Natural killer cell (primary cell): Measurements from ENCODE around the gene KRT13. TPM values are rescaled to one million over a fixed set of nuclear protein-coding genes. Genes with fewer than 3 reads are reported as not detected.

Experiments used
- ATAC-seq, 3 donors: fragments of 150-1000 bp in 2 of 3; fragments of 200-7000 bp in 1 of 3; cut with Tn5 transposase; 1 replicate in 1 of 3; 2 replicates in 2 of 3; pipeline ENCODE4 v1.10.0; 2021; ENCODE audit warnings: mild to moderate bottlenecking in 2 of 3, moderate library complexity in 2 of 3
- DNase-seq, 2 donors: peaks; one replicate each; pipeline versions ENCODE4 v3.0.0 to v3.0.0-alpha.2; 2013 to 2021; ENCODE audit warnings: mixed read lengths in 1 of 2
- H3K27ac ChIP-seq: one replicate; pipeline ENCODE4 v1.5.1; 2013; ENCODE audit warnings: mild to moderate bottlenecking, low read length
- H3K27me3 ChIP-seq: one replicate; pipeline ENCODE4 v1.6.1; 2013; ENCODE audit warnings: low read length; ENCODE audit not compliant: control insufficient read depth, insufficient read depth
- H3K36me3 ChIP-seq: one replicate; pipeline ENCODE4 v1.6.1; 2013; ENCODE audit warnings: low read length; ENCODE audit not compliant: control insufficient read depth, insufficient read depth
- H3K4me1 ChIP-seq: one replicate; pipeline ENCODE4 v1.6.1; 2013; ENCODE audit warnings: low read length; ENCODE audit not compliant: control insufficient read depth, insufficient read depth
- H3K4me3 ChIP-seq: one replicate; pipeline ENCODE4 v1.5.1; 2013; ENCODE audit warnings: low read length
- H3K9me3 ChIP-seq: one replicate; pipeline ENCODE4 v1.6.1; 2013; ENCODE audit warnings: low read length; ENCODE audit not compliant: control insufficient read depth, insufficient read depth
- H3K27ac Mint-ChIP-seq, 2 donors: one replicate each; pipeline ENCODE4 v1.8.0; 2022; ENCODE audit warnings: mild to moderate bottlenecking in 2 of 2, mixed read lengths in 2 of 2, moderate library complexity in 1 of 2
- H3K27me3 Mint-ChIP-seq, 2 donors: one replicate each; pipeline ENCODE4 v1.8.0; 2022; ENCODE audit warnings: low read depth in 2 of 2, mixed read lengths in 2 of 2
- H3K36me3 Mint-ChIP-seq: one replicate; pipeline ENCODE4 v1.8.0; 2022; ENCODE audit warnings: mixed read lengths
- H3K4me1 Mint-ChIP-seq, 2 donors: one replicate each; pipeline ENCODE4 v1.8.0; 2022; ENCODE audit warnings: mixed read lengths in 2 of 2
- H3K4me3 Mint-ChIP-seq: one replicate; pipeline ENCODE4 v1.8.0; 2022; ENCODE audit warnings: mild to moderate bottlenecking, moderate library complexity, mixed read lengths
- H3K9me3 Mint-ChIP-seq, 2 donors: one replicate each; pipeline ENCODE4 v1.8.0; 2022; ENCODE audit warnings: mixed read lengths in 2 of 2
- WGBS: methylation state at CpG from one replicate; pipeline ENCODE4 v1.1.7; 2013; ENCODE audit warnings: missing lambda C conversion rate; ENCODE audit not compliant: insufficient coverage; 5-methylcytosine and 5-hydroxymethylcytosine counted together
- intact Hi-C: fragments of 100-400 bp; cut with micrococcal nuclease; formaldehyde crosslinking; loops from one replicate; pipeline ENCODE4 v1.14.2; 2022
- total RNA-seq, 4 donors: library from RNA; stranded (reverse); fragments of 120-200 nt in 1 of 4; gene quantifications; one replicate each; pipeline versions ENCODE4 v1.2.3 to v1.2.4, GENCODE V29; 2013 to 2022
- TF ChIP-seq, protein P1 (sequence below): fragments of 200-600 bp; IDR thresholded peaks from one replicate; pipeline ENCODE4 v1.8.0; 2022; ENCODE audit warnings: antibody characterized with exemption

Gene KRT13
- total RNA-seq, 3 donors from 2014 or later (not counting 1 experiment from before 2014, with no cell fraction given) = not detected

DNA sequence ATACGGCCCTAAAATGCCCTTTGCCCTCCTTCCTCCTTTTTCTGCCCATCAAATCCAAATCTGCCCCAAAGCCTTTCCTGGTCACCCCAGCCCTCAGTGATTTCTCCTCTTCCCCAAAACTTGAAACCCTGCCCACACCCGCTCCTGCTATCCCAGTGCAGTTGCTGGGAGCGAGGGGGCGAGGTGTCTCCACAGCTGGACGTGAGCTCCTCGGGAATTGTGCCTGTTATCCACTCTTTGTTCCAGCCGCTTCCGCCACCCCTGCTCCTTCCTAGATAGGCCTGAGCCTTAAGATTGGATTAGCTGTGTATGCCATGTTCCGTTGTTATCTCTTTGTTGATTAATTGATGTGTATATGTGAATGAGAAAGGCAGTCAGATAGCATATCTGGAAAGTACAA lies 21.9 kb downstream of the KRT13 start:
- no peaks in the 10 kb centered on the region for H3K9me3 Mint-ChIP-seq
- ATAC-seq (no peak), DNase-seq (no peak)
- H3K4me3 Mint-ChIP-seq = no peak overlapping the region
- Histone ChIP-seq H3K4me3 (no peak overlapping the region), H3K27ac (no peak overlapping the region), H3K27me3 (no peaks in the 10 kb centered on the region), H3K36me3 (no peaks in the 10 kb centered on the region), H3K4me1 (no peaks in the 10 kb centered on the region), H3K9me3 (no peaks in the 10 kb centered on the region)
- H3K27me3 Mint-ChIP-seq = peaks cover 2 to 6% of the 10 kb centered on the region in 2 donors
- no peak overlapping the region for H3K27ac Mint-ChIP-seq
- H3K36me3 Mint-ChIP-seq = no peaks in the 10 kb centered on the region
- intact Hi-C loops = no loop called here
- WGBS = 88% methylated on average over 9 of the region's 9 CpGs
- no peaks in the 10 kb centered on the region for H3K4me1 Mint-ChIP-seq
- TF ChIP-seq, protein P1, sequence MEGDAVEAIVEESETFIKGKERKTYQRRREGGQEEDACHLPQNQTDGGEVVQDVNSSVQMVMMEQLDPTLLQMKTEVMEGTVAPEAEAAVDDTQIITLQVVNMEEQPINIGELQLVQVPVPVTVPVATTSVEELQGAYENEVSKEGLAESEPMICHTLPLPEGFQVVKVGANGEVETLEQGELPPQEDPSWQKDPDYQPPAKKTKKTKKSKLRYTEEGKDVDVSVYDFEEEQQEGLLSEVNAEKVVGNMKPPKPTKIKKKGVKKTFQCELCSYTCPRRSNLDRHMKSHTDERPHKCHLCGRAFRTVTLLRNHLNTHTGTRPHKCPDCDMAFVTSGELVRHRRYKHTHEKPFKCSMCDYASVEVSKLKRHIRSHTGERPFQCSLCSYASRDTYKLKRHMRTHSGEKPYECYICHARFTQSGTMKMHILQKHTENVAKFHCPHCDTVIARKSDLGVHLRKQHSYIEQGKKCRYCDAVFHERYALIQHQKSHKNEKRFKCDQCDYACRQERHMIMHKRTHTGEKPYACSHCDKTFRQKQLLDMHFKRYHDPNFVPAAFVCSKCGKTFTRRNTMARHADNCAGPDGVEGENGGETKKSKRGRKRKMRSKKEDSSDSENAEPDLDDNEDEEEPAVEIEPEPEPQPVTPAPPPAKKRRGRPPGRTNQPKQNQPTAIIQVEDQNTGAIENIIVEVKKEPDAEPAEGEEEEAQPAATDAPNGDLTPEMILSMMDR = no peak

DNA sequence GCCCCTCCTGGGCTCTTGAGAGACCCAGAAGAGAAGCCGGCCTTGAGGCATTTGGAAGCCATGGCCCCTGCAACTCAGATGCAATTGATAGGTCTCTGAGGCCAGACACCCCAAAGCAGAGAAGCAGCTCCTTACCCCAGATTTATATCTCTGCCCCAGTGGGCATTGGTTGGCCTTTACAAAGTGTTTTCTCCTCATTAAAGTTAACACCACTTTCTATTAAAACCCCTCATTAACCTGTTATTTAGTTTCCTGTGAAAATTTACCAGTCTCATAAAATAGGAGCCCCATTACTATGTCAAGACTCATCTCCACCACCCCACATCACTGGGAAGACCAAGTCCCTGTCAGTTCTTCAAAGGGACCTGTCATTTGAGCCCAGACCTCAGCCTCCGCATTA lies 24.4 kb downstream of the KRT13 start, which contains the start of gene KRT35:
KRT35 (minus strand) TSS at position 116 of the 400 bp plus-strand sequence; CDS start at position 62, 54 bp downstream.
- DNase-seq = no peak
- Histone ChIP-seq H3K27me3 (no peaks in the 10 kb centered on the region), H3K4me1 (no peaks in the 10 kb centered on the region), H3K36me3 (no peaks in the 10 kb centered on the region), H3K9me3 (no peaks in the 10 kb centered on the region), H3K27ac (no peak within 1 kb of the TSS), H3K4me3 (no peak within 1 kb of the TSS)
- WGBS = 95% methylated on average over 2 of the region's 2 CpGs
- Mint-ChIP-seq H3K9me3 (no peaks in the 10 kb centered on the region), H3K27ac (no peak within 1 kb of the TSS), H3K4me1 (no peaks in the 10 kb centered on the region), H3K4me3 (no peak within 1 kb of the TSS), H3K36me3 (no peaks in the 10 kb centered on the region), H3K27me3 (peaks cover 2 to 6% of the 10 kb centered on the region in 2 donors)
- intact Hi-C loops = no loop called here
- TF ChIP-seq, protein P1 = no peak
- ATAC-seq = no peak

DNA sequence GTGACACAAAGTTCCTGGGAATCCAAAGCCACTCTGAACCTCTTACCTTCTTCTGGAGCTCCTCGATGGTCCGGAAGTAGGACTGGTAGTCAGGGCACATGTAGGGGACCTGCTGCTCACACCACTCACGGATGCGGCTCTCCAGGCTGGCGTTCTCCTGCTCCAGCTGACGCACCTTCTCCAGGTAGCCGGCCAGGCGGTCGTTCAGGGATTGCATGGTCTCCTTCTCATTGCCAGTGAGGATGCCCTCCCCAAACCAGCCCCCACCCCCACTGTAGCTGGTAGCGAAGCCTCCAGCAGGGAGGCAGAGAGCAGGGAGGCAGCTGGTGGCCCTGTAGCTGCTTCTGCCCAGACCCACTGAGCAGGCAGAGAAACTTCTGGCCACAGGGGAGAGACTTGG lies 24.8 kb downstream of the KRT13 start:
- Mint-ChIP-seq H3K4me3 (no peak overlapping the region), H3K27ac (no peak overlapping the region), H3K27me3 (peaks cover 2 to 6% of the 10 kb centered on the region in 2 donors), H3K4me1 (no peaks in the 10 kb centered on the region), H3K36me3 (no peaks in the 10 kb centered on the region), H3K9me3 (no peaks in the 10 kb centered on the region)
- no peak overlapping the region for H3K4me3 ChIP-seq
- TF ChIP-seq, protein P1 = no peak
- no peak for ATAC-seq
- WGBS = 91% methylated on average over 10 of the region's 10 CpGs
- DNase-seq = no peak
- no peaks in the 10 kb centered on the region for H3K4me1 ChIP-seq
- intact Hi-C loops = no loop called here
- H3K36me3 ChIP-seq = no peaks in the 10 kb centered on the region
- no peaks in the 10 kb centered on the region for H3K9me3 ChIP-seq
- no peaks in the 10 kb centered on the region for H3K27me3 ChIP-seq
- no peak overlapping the region for H3K27ac ChIP-seq

DNA sequence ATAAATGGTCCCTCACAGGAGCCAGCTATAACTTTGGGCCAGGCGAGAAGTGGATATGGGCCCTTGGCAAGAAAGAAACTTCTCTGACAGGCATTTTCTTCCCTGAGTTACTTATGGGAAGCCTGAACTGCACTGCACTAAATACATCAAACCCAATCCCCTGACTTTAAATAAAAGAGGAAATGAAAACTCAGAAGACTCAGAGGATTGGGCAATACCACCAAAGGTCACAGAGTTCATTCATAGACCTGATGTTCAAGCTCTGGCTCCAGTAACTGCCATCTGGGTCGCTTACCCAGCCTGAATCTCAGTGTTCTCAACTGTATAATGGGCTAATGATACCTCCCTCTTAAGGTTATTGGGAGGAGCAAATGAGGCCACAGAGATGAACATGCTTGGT lies 25.3 kb downstream of the KRT13 start:
- 69% methylated on average over 2 of the region's 2 CpGs for WGBS
- intact Hi-C loops = no loop called here
- Histone ChIP-seq H3K27me3 (no peaks in the 10 kb centered on the region), H3K4me1 (no peaks in the 10 kb centered on the region), H3K36me3 (no peaks in the 10 kb centered on the region), H3K27ac (no peak overlapping the region), H3K4me3 (no peak overlapping the region), H3K9me3 (no peaks in the 10 kb centered on the region)
- TF ChIP-seq, protein P1 = no peak
- Mint-ChIP-seq H3K27me3 (peaks cover 2 to 6% of the 10 kb centered on the region in 2 donors), H3K27ac (no peak overlapping the region), H3K9me3 (no peaks in the 10 kb centered on the region), H3K4me3 (no peak overlapping the region), H3K36me3 (no peaks in the 10 kb centered on the region), H3K4me1 (no peaks in the 10 kb centered on the region)
- ATAC-seq (no peak), DNase-seq (no peak)
